Hepatocyte (in vitro differentiated cells): ENCODE results near the gene RNF13. TPM values are rescaled to one million over a fixed set of nuclear protein-coding genes. Genes with fewer than 3 reads are reported as not detected.

Experiments
- DNase-seq: peaks from one replicate; pipeline ENCODE4 v3.0.0-alpha.2; 2016; ENCODE audit warnings: low spot score
- H2AFZ ChIP-seq: fragments of 200-600 bp; sonication (generic); 2 replicates; pipeline ENCODE4 v1.6.0; 2016; ENCODE audit warnings: antibody characterized with exemption, mild to moderate bottlenecking
- H3K27ac ChIP-seq: fragments of 200-600 bp; sonication (generic); 2 replicates; pipeline ENCODE4 v1.5.1; 2016; ENCODE audit warnings: mild to moderate bottlenecking
- H3K27me3 ChIP-seq: fragments of 200-600 bp; sonication (generic); 2 replicates; pipeline ENCODE4 v1.6.1; 2016
- H3K36me3 ChIP-seq: fragments of 200-600 bp; sonication (generic); replicated peaks from 2 replicates; pipeline ENCODE4 v1.5.1; 2016; ENCODE audit warnings: low read depth; ENCODE audit not compliant: insufficient read depth
- H3K4me1 ChIP-seq: fragments of 200-600 bp; sonication (generic); 2 replicates; pipeline ENCODE4 v1.5.1; 2016; ENCODE audit warnings: mild to moderate bottlenecking, moderate library complexity; ENCODE audit not compliant: insufficient read depth
- H3K4me2 ChIP-seq: fragments of 200-600 bp; sonication (generic); 2 replicates; pipeline ENCODE4 v1.6.0; 2016
- H3K4me3 ChIP-seq: fragments of 200-600 bp; sonication (generic); 2 replicates; pipeline ENCODE4 v1.5.1; 2016; ENCODE audit warnings: mild to moderate bottlenecking
- H3K79me2 ChIP-seq: fragments of 200-600 bp; sonication (generic); 2 replicates; pipeline ENCODE4 v1.6.0; 2017; ENCODE audit warnings: mild to moderate bottlenecking
- H3K9me2 ChIP-seq: fragments of 200-600 bp; sonication (generic); replicated peaks from 2 replicates; pipeline ENCODE4 v1.6.0; 2017; ENCODE audit warnings: mild to moderate bottlenecking; ENCODE audit not compliant: insufficient read depth
- H3K9me3 ChIP-seq: fragments of 200-600 bp; sonication (generic); 2 replicates; pipeline ENCODE4 v1.5.1; 2016; ENCODE audit warnings: low read depth, mild to moderate bottlenecking
- H4K20me1 ChIP-seq: fragments of 200-600 bp; sonication (generic); 2 replicates; pipeline ENCODE4 v1.6.0; 2016; ENCODE audit warnings: mild to moderate bottlenecking; ENCODE audit not compliant: insufficient read depth, poor library complexity, severe bottlenecking
- EZH2 ChIP-seq: fragments of 200-600 bp; sonication (generic); IDR thresholded peaks from 2 replicates; pipeline ENCODE4 v1.6.1; 2016; ENCODE audit warnings: antibody characterized with exemption, mild to moderate bottlenecking, borderline replicate concordance
- EZH2phosphoT487 ChIP-seq: fragments of 200-600 bp; sonication (generic); IDR thresholded peaks from one replicate; pipeline ENCODE4 v1.6.1; 2018; ENCODE audit warnings: antibody characterized with exemption, mild to moderate bottlenecking, low read depth, moderate library complexity; ENCODE audit not compliant: unreplicated experiment, severe bottlenecking
- WGBS: methylation state at CpG from one replicate; pipeline ENCODE4 v1.1.6; 2016; ENCODE audit warnings: low lambda C conversion rate; ENCODE audit errors: missing lambda C conversion rate; 5-methylcytosine and 5-hydroxymethylcytosine counted together
- polyA plus RNA-seq: library from polyadenylated mRNA; unstranded; fragments of >200 nt; fragmentation: Nextera tagmentation; extraction: Ambion mirVana; gene quantifications from 2 replicates; pipeline ENCODE4 v1.2.1, GENCODE V29; 2016
- total RNA-seq: library from RNA; depleted of rRNA; stranded (reverse); fragments of >200 nt; gene quantifications from 2 replicates; pipeline ENCODE4 v1.2.3, GENCODE V29; 2014
- TF ChIP-seq, protein P1 (sequence below): fragments of 200-600 bp; sonication (generic); IDR thresholded peaks from 2 replicates; pipeline ENCODE4 v1.5.1; 2016; ENCODE audit warnings: antibody characterized with exemption, mild to moderate bottlenecking; ENCODE audit not compliant: poor library complexity

Gene RNF13
- total and polyA plus RNA-seq, 2 experiments from 2014 or later = 66.1 to 81.0 TPM

DNA sequence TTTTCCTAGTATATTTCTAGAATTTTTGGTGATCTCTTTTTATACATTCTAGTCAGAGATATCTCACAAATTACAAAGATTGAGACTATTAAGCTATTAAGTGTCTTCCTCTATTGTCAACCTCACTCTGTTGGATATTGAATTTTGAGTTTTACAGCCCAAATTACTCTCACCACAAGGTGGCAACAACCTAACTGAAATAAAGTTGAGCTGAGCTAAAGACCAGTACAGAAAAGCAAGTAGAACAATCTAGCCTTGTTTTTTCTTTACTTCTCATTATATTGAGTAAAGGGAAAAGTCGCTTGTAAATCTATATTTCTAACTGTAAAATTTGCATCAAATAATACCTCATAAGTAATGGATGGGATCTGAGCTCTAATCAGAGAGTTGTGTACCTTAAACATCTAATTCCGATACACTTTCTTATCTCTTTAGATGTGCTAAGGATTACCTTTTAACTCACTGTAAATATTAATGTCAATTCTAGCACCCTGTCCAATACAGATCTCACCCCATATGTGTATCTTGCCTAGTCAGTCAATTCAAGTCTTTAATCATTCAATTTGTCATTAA lies 47.2 kb upstream of the RNF13 start:
- WGBS = 49% methylated on average over 2 of the region's 2 CpGs
- Histone ChIP-seq H2AFZ (no peak overlapping the region), H3K4me1 (no peaks in the 10 kb centered on the region), H3K27me3 (peaks cover 42% of the 10 kb centered on the region), H3K36me3 (no peaks in the 10 kb centered on the region), H3K4me3 (no peak overlapping the region), H3K4me2 (no peak overlapping the region), H3K27ac (no peak overlapping the region), H4K20me1 (no peaks in the 10 kb centered on the region), H3K9me3 (no peaks in the 10 kb centered on the region), H3K9me2 (no peaks in the 10 kb centered on the region), H3K79me2 (no peaks in the 10 kb centered on the region)
- TF ChIP-seq, protein P1, sequence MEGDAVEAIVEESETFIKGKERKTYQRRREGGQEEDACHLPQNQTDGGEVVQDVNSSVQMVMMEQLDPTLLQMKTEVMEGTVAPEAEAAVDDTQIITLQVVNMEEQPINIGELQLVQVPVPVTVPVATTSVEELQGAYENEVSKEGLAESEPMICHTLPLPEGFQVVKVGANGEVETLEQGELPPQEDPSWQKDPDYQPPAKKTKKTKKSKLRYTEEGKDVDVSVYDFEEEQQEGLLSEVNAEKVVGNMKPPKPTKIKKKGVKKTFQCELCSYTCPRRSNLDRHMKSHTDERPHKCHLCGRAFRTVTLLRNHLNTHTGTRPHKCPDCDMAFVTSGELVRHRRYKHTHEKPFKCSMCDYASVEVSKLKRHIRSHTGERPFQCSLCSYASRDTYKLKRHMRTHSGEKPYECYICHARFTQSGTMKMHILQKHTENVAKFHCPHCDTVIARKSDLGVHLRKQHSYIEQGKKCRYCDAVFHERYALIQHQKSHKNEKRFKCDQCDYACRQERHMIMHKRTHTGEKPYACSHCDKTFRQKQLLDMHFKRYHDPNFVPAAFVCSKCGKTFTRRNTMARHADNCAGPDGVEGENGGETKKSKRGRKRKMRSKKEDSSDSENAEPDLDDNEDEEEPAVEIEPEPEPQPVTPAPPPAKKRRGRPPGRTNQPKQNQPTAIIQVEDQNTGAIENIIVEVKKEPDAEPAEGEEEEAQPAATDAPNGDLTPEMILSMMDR = peak; percentile 64
- TF ChIP-seq EZH2phosphoT487 = no peak
- TF ChIP-seq EZH2 = no peak
- peak; percentile 37 for DNase-seq

DNA sequence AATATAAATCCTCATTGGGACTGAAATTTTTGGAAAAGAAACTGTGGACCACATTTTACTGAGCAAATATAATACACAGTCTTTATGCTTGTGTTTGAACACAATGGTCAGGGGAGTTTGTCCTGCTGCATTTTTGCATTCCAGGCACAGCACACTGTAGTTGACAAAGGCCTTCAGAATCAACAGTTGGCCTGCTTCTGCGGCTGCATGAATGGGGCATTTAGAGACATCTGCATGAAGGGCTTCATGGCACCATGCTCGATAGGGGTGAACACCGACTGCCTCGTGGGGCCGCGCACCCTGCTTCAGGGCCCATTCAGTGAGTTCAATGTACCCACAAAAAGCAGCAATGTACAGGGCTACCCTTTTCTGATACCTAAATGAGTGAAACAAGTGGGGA lies 45.3 kb upstream of the RNF13 start:
- Histone ChIP-seq H3K4me2 (no peak overlapping the region), H3K9me2 (no peaks in the 10 kb centered on the region), H3K79me2 (no peaks in the 10 kb centered on the region), H4K20me1 (no peaks in the 10 kb centered on the region), H3K4me1 (no peaks in the 10 kb centered on the region), H3K27ac (no peak overlapping the region), H3K4me3 (no peak overlapping the region), H3K36me3 (no peaks in the 10 kb centered on the region), H3K27me3 (peaks cover 25% of the 10 kb centered on the region), H3K9me3 (no peaks in the 10 kb centered on the region), H2AFZ (no peak overlapping the region)
- TF ChIP-seq EZH2 (no peak), EZH2phosphoT487 (no peak)
- TF ChIP-seq, protein P1 = no peak
- 88% methylated on average over 6 of the region's 6 CpGs for WGBS
- no peak for DNase-seq

DNA sequence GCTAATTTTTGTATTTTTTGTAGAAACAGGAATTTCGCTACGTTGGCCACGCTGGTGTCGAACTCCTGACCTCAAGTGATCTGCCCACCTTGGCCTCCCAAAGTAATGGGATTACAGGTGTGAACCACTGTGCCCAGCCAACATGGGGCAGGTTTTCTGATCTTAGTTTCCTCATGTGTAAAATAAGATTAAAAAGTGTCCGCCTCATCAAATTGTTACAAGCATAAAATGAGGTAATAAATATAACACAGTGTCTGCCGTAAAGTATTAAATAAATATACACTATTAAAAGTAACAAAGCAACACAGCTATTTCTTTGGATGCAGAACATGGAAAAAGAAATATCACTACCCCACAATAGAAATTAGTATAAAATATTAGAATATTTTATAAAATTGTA lies 44.3 kb upstream of the RNF13 start:
- Histone ChIP-seq H3K79me2 (no peaks in the 10 kb centered on the region), H3K9me3 (no peaks in the 10 kb centered on the region), H3K4me3 (no peak overlapping the region)

More for the DNA sequence above, 44.3 kb upstream of the RNF13 start:
- Histone ChIP-seq H3K27ac (no peak overlapping the region), H3K9me2 (no peaks in the 10 kb centered on the region), H3K36me3 (no peaks in the 10 kb centered on the region), H2AFZ (no peak overlapping the region), H3K4me2 (no peak overlapping the region), H3K4me1 (no peaks in the 10 kb centered on the region), H4K20me1 (no peaks in the 10 kb centered on the region), H3K27me3 (peaks cover 15% of the 10 kb centered on the region)
- no peak for DNase-seq
- 93% methylated on average over 6 of the region's 6 CpGs for WGBS
- TF ChIP-seq, protein P1 = no peak
- TF ChIP-seq EZH2 (no peak), EZH2phosphoT487 (no peak)
